A673 (cell line): ENCODE data around the gene HCST. TPM values are rescaled to one million over a fixed set of nuclear protein-coding genes. Genes with fewer than 3 reads are reported as not detected.

Experiments used
- BruUV-seq: library from RNA; stranded (reverse); fragments of 400-500 nt; replicated peaks from 2 replicates; lab custom pipeline; 2021; lab: Mats Ljungman, UMichigan
- CTCF ChIA-PET: fragments of 300-600 bp; sonication (Branson Sonifier 250); formaldehyde crosslinking; loops from one replicate; lab custom pipeline; 2022; ENCODE audit warnings: antibody characterized with exemption; lab: Charles Lee
- POLR2A ChIA-PET: fragments of 300-600 bp; sonication (Branson Sonifier 250); formaldehyde crosslinking; loops from one replicate; lab custom pipeline; 2022; ENCODE audit warnings: antibody characterized with exemption; ENCODE audit not compliant: low non-redundant PET; lab: Charles Lee
- DNase-seq: peaks from one replicate; pipeline ENCODE4 v3.0.0-alpha.2; 2015; ENCODE audit warnings: low spot score
- H3K27ac ChIP-seq: fragments of 200-600 bp; sonication (generic); 2 replicates; pipeline ENCODE4 v1.5.1; 2016; ENCODE audit warnings: mixed run types, low read depth, mild to moderate bottlenecking, mixed read lengths, antibody characterized with exemption, low read length; ENCODE audit not compliant: poor library complexity, severe bottlenecking
- H3K27me3 ChIP-seq: fragments of 200-600 bp; sonication (generic); replicated peaks from 2 replicates; pipeline ENCODE4 v1.6.1; 2017; ENCODE audit warnings: mixed run types, low read depth, mild to moderate bottlenecking, mixed read lengths, antibody characterized with exemption, low read length; ENCODE audit not compliant: insufficient read depth, poor library complexity
- H3K36me3 ChIP-seq: fragments of 200-600 bp; sonication (generic); 2 replicates; pipeline ENCODE4 v1.6.1; 2016; ENCODE audit warnings: mixed run types, mild to moderate bottlenecking, mixed read lengths, antibody characterized with exemption, low read length; ENCODE audit not compliant: insufficient read depth, poor library complexity, severe bottlenecking
- H3K4me1 ChIP-seq: fragments of 200-600 bp; sonication (generic); 2 replicates; pipeline ENCODE4 v1.6.1; 2017; ENCODE audit warnings: mixed run types, mild to moderate bottlenecking, mixed read lengths, antibody characterized with exemption, low read length; ENCODE audit not compliant: insufficient read depth, poor library complexity, severe bottlenecking
- H3K4me3 ChIP-seq: fragments of 200-600 bp; sonication (generic); 2 replicates; pipeline ENCODE4 v1.5.1; 2016; ENCODE audit warnings: low read depth, mixed run types, mild to moderate bottlenecking, mixed read lengths, low read length; ENCODE audit not compliant: poor library complexity, severe bottlenecking
- H3K9me3 ChIP-seq: fragments of 200-600 bp; sonication (generic); 2 replicates; pipeline ENCODE4 v1.6.1; 2016; ENCODE audit warnings: mixed run types, low read depth, mild to moderate bottlenecking, mixed read lengths, antibody characterized with exemption, low read length; ENCODE audit not compliant: poor library complexity, severe bottlenecking
- EZH2 ChIP-seq: fragments of 200-600 bp; sonication (generic); IDR thresholded peaks from 2 replicates; pipeline ENCODE4 v1.6.1; 2017; ENCODE audit warnings: borderline replicate concordance, low read depth, mild to moderate bottlenecking, mixed read lengths, antibody characterized with exemption, low read length; ENCODE audit not compliant: poor library complexity, severe bottlenecking
- intact Hi-C: fragments of 100-400 bp; cut with micrococcal nuclease; formaldehyde crosslinking; loops from one replicate; pipeline ENCODE4 v1.10.0; 2022; ENCODE audit not compliant: unreplicated experiment
- total RNA-seq: library from RNA; stranded (reverse); gene quantifications from 2 replicates; pipeline ENCODE4 v1.2.3, GENCODE V29; 2021
- TF ChIP-seq, protein P1 (sequence below): fragments of 300-800, 200-600 bp; sonication (generic); conservative IDR thresholded peaks from 2 replicates; pipeline ENCODE4 v1.5.1; 2017; ENCODE audit warnings: low read depth, mild to moderate bottlenecking, antibody characterized with exemption, low read length, moderate library complexity, mixed read lengths

The HCST gene
- total RNA-seq, 1 experiment from 2014 or later: 4.2 TPM

- CTCF ChIA-PET: no interaction called here
- no peak overlapping the region for H3K27ac ChIP-seq
- no TSS peak for BruUV-seq
These were observed 35.3 kb downstream of the HCST start for GRCh38 chr19:35937345-35938281.

DNA sequence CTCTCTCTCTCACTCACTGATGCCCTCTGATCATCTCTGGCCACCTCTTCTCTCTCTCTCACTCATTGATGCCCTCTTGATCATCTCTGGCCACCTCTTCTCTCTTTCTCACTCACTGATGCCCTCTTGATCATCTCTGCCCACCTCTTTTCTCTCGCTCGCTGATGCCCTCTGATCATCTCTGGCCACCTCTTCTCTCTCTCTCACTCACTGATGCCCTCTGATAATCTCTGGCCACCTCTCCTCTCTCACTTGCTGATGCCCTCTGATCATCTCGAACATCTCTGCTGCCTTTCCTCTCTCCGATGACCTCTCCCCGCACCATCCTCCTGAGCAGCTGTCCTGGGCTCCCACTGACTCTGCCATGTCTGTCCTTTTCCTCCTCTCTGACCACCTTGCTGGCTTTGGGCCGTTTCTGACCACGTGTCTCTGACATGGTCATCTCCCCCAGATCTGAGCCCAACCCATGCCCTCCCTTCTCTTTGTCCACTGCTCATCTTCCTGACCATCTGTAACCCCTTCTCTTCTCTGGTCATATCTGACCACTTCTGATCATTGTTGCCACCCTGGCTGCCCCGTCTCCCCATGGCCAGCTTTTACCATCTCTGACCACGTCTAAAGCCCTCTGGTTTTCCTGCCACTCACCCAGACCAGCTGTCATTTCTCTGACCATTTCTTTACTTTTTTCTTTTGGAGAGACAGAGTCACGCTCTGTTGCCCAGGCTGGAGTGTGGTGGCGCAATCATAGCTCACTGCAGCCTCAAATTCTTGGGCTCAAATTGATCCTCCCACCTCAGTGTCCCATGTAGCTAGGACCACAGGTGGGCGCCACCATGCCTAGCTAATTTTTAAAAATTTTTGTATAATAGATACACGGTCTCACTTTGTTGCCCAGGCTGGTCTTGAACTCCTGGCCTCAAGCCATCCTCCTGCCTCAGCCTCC lies 36.2 kb downstream of the HCST start:
- no peak for TF ChIP-seq EZH2
- TF ChIP-seq, protein P1, sequence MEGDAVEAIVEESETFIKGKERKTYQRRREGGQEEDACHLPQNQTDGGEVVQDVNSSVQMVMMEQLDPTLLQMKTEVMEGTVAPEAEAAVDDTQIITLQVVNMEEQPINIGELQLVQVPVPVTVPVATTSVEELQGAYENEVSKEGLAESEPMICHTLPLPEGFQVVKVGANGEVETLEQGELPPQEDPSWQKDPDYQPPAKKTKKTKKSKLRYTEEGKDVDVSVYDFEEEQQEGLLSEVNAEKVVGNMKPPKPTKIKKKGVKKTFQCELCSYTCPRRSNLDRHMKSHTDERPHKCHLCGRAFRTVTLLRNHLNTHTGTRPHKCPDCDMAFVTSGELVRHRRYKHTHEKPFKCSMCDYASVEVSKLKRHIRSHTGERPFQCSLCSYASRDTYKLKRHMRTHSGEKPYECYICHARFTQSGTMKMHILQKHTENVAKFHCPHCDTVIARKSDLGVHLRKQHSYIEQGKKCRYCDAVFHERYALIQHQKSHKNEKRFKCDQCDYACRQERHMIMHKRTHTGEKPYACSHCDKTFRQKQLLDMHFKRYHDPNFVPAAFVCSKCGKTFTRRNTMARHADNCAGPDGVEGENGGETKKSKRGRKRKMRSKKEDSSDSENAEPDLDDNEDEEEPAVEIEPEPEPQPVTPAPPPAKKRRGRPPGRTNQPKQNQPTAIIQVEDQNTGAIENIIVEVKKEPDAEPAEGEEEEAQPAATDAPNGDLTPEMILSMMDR: no peak
- H3K27ac ChIP-seq: no peak overlapping the region
- H3K4me1 ChIP-seq: peaks cover 3% of the 10 kb centered on the region
- no peaks in the 10 kb centered on the region for H3K27me3 ChIP-seq
- H3K36me3 ChIP-seq: no peaks in the 10 kb centered on the region
- no peaks in the 10 kb centered on the region for H3K9me3 ChIP-seq
- no peak for DNase-seq
- BruUV-seq: no TSS peak
- ChIA-PET CTCF (no interaction called here), POLR2A (no interaction called here)
- peak overlapping the region; percentile 96 for H3K4me3 ChIP-seq
- intact Hi-C loops: loop anchor here (10.0 kb wide), 1 partner anchor 194 kb away; the partner anchor contains the start of genes IGFLR1, LIN37, PSENEN and U2AF1L4

More at GRCh38 chr19:35937345-35938281, 35.3 kb downstream of the HCST start:
- H3K9me3 ChIP-seq: no peaks in the 10 kb centered on the region
- intact Hi-C loops: loop anchor here (10.0 kb wide), 1 partner anchor 193 kb away; the partner anchor contains the start of genes IGFLR1, LIN37, PSENEN and U2AF1L4
- H3K27me3 ChIP-seq: no peaks in the 10 kb centered on the region
- no peak for DNase-seq
- POLR2A ChIA-PET: no interaction called here
- H3K4me3 ChIP-seq: peak overlapping the region; percentile 96
- H3K36me3 ChIP-seq: no peaks in the 10 kb centered on the region
- TF ChIP-seq, protein P1: no peak
- TF ChIP-seq EZH2: no peak
- H3K4me1 ChIP-seq: peaks cover 3% of the 10 kb centered on the region
